RWPE1 (cell line): ENCODE results near the gene TNFRSF21.
A peak's percentile ranks its signal among the peaks of the same experiment; 100 is the strongest.

ENCODE experiments used
- CTCF ChIA-PET: fragments of 350-600 bp; sonication (Branson Sonifier 250); formaldehyde crosslinking; extraction: SDS; loops from one replicate; lab custom pipeline; 2021; lab: Yijun Ruan, JAX
- POLR2A ChIA-PET: fragments of 400-600 bp; formaldehyde crosslinking; extraction: SDS; loops from one replicate; lab custom pipeline; 2020; ENCODE audit warnings: antibody characterized with exemption; ENCODE audit not compliant: low non-redundant PET; lab: Yijun Ruan, JAX
- DNase-seq: peaks from one replicate; pipeline ENCODE4 v3.0.0; 2012; ENCODE audit warnings: low spot score
- H3K27ac ChIP-seq: fragments of 450-650 bp; 2 replicates; pipeline ENCODE4 v1.5.1; 2017
- CTCF ChIP-seq: fragments of 450-650 bp; conservative IDR thresholded peaks from 2 replicates; pipeline ENCODE4 v1.5.1; 2017; ENCODE audit warnings: low read depth, mild to moderate bottlenecking

The TNFRSF21 gene

DNA sequence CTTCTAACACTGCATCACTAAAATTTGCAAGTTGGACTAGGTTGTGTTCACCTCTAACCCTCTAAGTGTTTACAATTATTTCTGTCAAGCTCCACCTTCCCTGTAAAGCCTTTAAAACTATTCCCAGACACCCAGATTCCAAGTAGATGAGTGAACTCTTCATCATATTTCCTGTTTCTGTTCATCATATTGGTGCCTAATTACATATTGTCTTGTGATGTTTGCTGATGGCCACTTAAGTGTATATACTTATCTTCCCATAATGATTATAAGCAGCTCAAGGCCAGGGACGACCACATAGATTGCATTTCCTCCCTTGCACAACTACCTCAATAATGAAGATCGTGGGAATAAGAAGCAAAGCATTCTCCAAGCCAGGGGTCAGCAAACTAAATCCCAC is 16.8 kb downstream of the TNFRSF21 start:
- H3K27ac ChIP-seq: no peak overlapping the region

DNA sequence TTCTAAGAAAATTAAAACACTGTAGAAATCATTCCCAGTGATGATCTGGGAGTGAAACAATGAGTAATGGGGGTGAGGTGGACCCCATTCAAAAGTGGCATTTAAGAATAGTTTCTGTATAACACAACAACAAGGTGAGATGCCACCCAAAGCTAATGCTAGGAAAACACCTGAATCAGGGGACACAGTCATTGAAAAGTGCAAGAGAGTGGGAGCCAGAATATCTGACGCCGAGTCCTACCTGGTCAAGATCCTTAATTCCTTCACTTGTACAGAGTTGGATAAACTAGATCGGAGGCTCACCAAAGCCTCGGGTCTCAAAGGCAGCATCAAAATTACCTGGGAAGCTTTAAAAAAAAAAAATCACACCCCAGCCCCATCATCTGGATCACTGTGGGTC is 17.7 kb downstream of the TNFRSF21 start:
- no peak for TF ChIP-seq CTCF
- no peak overlapping the region for H3K27ac ChIP-seq
- no peak for DNase-seq
- POLR2A ChIA-PET: no interaction called here
- CTCF ChIA-PET: no interaction called here

More for the DNA sequence above, 16.8 kb downstream of the TNFRSF21 start:
- CTCF ChIA-PET: interaction anchor here (0.5 kb wide), 1 partner anchor 653 kb away, joined by 3 read pairs; no protein-coding TSS in a partner anchor
- peak; percentile 60 for DNase-seq
- POLR2A ChIA-PET: no interaction called here
- no peak for TF ChIP-seq CTCF

- CTCF ChIA-PET: interaction anchor here (0.7 to 1.7 kb wide), 3 partner anchors 19 to 1088 kb away, joined by 3 to 6 read pairs (median 4); partner anchors contain the start of gene TNFRSF21
- POLR2A ChIA-PET: no interaction called here
- TF ChIP-seq CTCF: no peak
- peak overlapping the region; percentile 34 for H3K27ac ChIP-seq
- DNase-seq: no peak
Measured at GRCh38 chr6:47290124-47290834, 19.4 kb downstream of the TNFRSF21 start.

DNA sequence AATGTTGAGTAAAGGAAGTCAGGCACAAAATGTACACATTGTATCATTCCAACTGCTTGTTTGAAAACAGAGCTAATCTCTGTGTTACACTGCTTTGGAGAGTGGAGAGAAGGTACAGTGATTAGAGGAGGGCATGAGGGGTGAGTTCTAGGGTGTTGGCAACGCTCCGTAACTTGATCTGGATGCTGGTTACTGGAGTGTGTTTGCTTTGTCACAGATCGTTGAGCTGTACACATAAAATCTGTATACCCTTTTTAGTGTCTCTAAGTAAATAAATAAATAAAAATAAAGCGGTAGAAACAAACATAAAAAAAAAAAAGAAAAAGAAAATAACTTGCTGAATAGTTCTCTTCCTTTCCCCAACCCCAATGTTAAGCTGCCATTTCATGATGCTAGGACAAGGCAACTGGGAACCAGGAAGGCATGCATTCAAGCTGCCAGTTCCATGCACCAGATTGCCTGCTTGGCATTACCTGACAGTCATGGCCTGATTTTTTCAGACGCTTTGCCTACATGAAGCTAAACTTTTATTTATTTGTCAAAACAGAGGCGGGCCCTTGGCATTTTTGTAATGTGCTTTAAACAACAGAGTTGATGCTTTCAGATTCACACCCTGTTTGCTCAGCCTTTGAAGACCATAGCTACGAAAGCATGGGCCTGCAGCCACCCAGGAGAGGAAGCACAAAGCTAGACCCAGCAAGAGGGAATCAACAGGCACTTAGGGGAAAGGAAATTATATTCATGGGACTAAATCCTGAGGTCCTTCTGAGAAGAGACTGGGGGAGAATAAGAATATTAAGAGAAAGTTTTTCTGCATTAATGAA is 21.2 kb downstream of the TNFRSF21 start:
- DNase-seq: no peak
- ChIA-PET CTCF (interaction anchor here (0.6 to 1.7 kb wide), 2 partner anchors 82 to 192 kb away, joined by 4 read pairs; no protein-coding TSS in a partner anchor), POLR2A (no interaction called here)
- TF ChIP-seq CTCF: no peak
- no peak overlapping the region for H3K27ac ChIP-seq

DNA sequence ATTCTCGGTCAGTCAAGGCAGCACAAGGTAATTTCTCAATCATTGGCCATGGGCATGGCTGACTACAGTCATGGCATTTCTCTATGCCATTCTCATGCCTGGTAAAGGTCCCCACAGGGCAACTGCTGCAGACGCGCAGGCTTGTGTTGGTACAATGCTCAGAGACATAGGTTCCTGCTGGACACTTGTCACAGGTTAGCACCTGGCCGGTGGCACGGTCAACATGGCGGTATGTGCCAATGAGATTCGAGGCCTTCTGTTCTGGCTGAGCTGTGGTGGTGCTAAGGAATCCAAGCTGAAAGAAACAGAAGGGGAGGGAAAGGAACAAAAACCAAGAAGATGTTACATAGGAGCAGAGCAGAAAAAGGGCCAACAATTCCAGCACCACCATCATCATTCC is 23.4 kb downstream of the TNFRSF21 start:
- CTCF ChIA-PET: no interaction called here
- no peak overlapping the region for H3K27ac ChIP-seq
- TF ChIP-seq CTCF: no peak
- POLR2A ChIA-PET: no interaction called here
- no peak for DNase-seq

DNA sequence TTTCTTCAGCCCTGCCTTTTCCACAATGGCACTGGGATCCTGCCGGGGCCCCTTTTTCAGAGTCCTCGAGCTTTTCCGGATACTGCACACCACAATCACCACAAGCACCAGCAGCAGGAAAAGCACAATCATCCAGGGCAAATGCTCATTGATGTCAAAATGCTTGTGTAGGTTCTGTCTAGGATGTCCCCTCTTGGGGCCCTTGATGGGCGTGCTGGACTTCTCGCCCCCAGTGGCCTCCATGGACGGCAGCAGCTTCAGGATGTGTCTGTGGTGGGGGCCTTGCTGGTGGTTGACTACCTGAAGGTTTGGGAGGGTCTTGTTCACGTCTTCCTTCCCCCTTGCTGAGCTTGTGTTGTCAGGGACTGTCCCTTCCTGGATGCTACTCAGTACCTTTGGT is 25.7 kb downstream of the TNFRSF21 start:
- no peak for TF ChIP-seq CTCF
- POLR2A ChIA-PET: no interaction called here
- DNase-seq: no peak
- H3K27ac ChIP-seq: peak overlapping the region; percentile 29; the same call in 1 of the 2 replicates
- CTCF ChIA-PET: interaction anchor here (0.6 kb wide), 1 partner anchor 16 kb away, joined by 3 read pairs; no protein-coding TSS in a partner anchor
